ENCODE measurements around the gene SMU1.
"Not testable (repeated sequence)": the region's sequence is repeated elsewhere in the genome, so short reads cannot be mapped to it uniquely, and the experiment has no call there.

SMU1 gene

DNA sequence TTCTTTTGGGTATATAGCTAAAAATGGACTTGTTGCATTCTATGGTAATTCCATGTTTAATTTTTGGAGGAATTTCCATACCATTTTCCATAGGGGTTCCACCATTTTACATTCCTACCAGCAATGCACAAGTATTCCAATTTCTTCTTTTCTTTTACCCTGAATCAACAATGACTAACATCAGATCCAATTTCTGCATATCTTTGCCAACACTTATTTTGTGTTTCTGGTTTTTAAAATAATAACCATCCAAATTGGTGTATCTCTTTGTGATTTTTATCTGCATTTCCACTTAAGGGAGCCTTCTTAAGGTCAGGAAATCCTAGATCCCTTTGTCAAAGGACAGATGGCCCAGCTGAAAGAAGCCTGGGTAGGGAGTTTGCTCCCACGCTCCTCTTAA is 29.5 kb upstream of the SMU1 start:
- DNase-seq (ENCODE audit: low read depth in 1 of 2, low spot score in 1 of 2), result no peak

DNA sequence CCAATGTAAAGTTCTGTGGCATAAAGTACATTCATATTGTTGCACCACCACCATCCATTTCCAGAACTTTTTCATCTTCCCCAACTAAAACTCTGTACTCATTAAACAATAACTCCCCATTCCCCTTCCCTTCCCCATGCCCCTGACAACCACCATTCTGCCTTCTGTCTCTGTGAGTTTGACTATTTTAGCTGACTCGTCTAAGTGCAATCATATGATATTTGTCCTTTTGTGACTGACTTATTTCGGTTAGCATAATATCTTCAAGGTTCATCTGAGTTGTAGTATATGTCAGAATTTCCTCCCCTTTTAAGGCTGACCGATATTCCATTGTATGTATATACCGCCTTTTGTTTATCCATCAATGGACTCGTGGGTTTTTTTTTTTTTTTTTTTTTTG is 29.0 kb upstream of the SMU1 start:
- DNase-seq (ENCODE audit: low read depth in 1 of 2, low spot score in 1 of 2), result no peak

DNA sequence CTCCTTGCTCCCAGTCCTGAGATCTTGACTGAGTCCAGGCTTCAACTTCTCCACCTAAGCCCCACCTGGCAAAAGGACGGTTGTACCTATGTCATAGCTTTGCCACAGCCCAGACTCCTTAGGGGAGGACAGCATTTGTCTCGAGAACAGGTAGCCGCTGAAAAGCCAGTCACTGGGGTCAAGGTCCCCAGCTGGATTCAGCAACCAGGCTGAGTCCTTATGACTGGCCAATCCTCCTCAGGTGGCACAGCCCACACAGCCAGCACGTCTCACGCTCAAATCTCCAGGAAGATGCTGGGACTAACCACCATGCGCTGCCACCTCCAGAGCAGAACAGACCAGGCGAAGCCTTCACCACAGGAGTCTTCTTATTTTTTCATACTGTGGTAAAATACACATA is 27.9 kb upstream of the SMU1 start:
- DNase-seq (ENCODE audit: low read depth in 1 of 2, low spot score in 1 of 2), result no peak

DNA sequence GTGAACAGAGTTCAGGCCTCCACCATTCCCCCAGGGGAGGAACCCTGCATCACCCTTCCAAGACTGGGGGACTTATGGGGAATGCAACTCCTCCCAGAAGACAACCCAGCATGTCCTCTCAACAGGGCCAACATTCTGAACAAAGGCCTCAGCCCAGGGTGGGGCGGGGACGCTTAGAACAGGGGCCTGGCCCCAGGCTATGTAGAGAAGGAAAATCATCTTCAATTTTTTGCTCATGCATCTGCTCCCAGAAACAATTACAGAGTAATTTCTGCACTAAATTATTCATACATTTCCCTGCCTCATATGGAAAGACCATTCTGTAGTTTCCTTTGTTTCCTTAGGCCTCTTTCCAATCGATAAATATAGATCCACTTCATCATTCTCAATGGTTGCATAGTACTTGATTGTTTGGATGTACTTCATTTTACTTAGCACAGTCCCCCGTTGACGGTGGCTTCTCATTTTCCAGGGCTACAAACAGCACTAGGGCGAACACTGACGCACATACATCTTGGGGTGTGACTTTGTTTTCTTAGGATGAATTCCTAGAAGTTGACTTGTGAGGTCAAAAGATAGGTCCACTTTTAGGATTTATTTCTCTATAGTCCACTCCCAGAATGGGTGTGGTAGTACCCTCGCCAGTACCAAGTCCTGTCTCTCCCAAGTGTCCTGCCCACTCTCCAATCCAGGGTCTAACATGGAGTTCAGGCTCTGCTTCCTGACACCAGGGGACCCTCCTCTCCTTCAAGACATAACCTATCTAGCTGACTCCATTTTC is 27.2 kb upstream of the SMU1 start:
- no peak for DNase-seq (ENCODE audit: low read depth in 1 of 2, low spot score in 1 of 2)

DNA sequence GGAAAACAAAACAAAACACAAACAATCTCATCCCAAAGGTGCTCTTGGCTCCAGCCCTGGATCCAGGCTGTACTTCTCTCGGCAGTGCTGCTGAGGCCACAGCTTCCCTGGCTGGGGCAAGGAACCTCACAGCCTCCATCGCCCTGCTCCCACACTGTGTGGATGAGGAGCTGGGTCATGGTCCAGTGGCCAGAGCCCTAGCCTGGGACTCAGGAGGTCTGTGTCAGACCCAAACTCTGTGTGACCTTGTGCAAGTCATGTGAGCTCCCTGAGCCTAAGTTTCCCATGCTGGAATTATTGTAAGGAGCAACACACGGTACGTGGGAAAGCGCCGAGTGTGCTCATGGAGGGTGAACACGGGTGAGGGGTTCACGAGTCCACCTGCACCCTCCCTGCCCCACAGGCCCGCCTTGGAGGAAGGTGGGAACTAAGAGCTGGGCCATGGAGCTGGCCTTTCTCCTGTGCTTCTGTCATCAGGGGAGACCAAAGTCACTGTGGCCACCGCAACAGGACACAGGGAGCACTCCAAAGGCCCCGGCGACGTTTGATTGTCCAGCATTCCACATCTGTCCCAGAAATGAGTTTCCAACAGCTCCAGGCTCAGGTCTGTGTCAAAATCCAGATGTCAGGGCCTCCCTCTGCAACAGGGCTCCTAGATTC is 26.2 kb upstream of the SMU1 start:
- no peak for DNase-seq (ENCODE audit: low read depth in 1 of 2, low spot score in 1 of 2)

DNA sequence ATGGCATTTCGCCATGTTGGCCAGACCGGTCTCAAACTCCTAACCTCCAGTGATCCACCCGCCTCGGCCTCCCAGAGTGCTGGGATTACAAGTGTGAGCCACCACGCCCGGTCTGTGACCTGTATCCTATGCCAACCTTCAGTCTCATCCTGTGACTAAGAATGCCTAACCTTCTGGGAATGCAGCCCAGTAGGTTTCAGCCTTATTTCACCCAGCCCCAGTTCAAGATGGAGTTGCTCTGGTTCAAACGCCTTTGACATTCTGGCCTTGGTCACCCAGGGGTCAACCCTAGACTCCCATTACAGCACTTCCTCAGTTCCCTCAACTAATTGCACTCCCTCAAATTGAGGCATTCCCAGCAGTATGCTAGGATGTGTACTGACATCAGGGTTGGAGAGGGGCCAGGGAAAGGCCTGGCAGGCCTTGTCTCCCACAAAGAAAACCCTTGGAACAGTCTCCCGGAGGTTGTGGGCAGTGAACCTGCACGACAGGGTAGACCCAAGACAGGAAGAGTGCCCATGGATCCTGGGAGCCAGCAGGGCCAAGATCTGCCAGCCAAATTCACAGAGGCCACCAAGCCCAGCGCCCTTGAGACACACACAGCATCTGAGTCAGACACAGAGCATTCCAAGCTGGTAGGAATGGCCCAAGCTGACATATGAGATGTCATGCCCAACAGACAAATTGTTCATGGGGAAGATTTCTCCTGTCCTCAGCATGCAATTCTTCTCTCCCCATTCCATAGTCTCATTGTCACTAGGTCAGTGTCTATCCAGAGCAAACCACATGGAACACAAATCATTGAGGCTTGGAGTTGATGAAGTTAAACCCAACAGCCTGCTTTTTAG is 24.9 kb upstream of the SMU1 start:
- no peak for DNase-seq (ENCODE audit: low read depth in 1 of 2, low spot score in 1 of 2)

DNA sequence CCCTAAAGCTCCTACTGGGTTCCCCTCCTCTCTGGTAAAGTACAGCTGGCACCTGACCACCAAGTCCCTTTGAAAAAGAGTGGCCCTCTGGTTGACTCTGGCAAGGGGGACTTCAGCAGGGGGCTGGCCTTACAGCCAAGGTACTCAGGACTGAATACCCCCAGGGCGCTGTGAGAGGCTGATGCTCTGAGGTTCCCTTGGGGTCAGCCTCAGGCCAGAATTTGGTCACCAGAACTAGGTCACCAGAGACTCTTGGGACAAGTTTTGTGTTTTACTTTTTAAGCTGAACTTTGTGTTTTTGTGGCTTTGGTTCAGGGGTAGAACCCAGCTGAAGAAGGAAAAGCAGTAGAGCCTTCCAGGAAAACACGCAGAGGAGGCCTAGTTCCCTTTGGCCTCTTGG is 23.3 kb upstream of the SMU1 start:
- no peak for DNase-seq (ENCODE audit: low read depth in 1 of 2, low spot score in 1 of 2)

DNA sequence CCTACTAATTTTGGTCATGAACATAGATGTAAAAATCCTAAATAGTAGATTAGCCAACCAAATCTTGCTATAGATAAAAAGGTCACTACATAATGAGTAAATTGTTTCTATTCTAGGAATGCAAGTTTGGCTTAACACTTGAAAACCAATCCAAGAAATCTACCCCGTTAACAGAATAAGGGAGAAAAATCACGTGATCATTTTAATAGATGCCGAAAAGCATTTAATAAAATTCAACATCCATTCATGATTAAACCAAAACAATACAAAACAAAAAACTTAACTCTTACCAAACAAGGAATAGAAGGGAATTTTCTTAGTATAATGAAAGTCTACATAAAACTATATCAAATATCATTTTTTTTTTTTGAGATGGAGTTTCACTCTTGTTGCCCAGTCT is 20.7 kb upstream of the SMU1 start:
- DNase-seq (ENCODE audit: low read depth in 1 of 2, low spot score in 1 of 2), result no peak

DNA sequence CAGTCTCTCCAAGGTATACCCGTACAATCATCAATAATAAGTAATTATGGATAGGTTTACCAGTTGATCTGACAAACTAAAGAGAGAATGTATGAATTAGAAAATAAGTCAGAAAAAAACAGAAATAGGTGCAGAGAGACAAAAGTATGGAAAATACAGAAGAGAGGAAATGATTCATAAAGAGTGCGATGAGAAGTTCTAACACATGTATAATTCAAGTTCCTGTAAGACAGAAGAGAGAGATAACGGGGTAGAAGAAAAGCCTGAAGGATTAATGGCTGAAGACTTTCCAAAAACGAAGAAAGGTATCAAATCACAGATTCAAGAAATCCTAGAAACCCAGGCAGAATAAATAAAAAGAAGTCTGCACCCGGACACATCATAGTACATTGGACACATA is 16.2 kb upstream of the SMU1 start:
- DNase-seq (ENCODE audit: low read depth in 1 of 2, low spot score in 1 of 2), result no peak

DNA sequence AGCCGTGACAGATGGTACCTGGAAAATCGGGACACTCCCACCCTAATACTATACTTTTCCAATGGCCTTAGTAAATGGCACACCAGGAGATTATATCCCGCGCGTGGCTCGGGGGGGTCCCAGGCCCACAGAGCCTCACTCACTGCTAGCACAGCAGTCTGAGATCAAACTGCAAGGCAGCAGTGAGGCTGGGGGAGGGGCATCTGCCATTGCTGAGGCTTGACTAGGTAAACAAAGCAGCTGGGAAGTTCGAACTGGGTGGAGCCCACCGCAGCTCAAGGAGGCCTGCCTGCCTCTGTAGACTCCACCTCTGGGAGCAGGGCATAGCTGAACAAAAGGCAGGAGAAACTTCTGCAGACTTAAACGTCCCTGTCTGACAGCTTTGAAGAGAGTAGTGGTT is 9.2 kb upstream of the SMU1 start:
- not testable (repeated sequence) for DNase-seq (ENCODE audit: low read depth in 1 of 2, low spot score in 1 of 2)

DNA sequence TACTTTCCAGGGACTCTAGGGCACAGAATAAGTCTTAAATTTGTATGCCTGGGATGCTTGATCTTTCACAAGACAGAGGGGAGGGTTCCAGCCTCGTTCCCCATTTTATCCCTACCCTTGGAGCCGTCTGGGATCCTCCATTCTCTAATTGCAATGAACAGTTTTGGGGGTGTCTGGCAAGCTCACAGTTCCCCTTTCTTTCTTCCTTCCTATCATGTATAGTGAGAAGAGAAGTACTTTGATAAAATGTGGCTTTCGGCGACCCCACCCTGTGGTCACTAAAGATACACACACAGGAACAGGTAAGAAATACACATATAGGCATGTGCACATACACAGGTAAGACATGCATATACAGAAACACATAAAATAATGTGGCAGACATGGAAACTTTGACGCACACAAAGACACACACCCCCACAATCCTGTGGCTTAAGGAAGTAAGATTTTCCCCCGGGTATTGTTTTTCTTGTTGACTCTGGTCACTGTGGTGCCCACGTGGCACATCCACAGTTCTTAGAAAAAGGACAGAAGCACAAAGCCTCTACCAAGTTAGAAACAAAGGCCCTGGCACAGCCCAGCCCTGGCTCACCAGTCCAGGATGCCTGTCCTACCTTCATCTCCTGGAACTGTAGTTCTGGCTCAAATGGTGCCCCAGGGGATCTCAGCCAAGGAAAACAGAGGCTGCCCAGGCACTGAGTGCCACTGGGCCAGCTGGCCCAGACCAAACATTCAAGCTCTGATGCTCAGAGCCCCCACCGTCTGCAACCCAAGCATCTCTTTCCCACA is 6.3 kb upstream of the SMU1 start:
- no peak for DNase-seq (ENCODE audit: low read depth in 1 of 2, low spot score in 1 of 2)

DNA sequence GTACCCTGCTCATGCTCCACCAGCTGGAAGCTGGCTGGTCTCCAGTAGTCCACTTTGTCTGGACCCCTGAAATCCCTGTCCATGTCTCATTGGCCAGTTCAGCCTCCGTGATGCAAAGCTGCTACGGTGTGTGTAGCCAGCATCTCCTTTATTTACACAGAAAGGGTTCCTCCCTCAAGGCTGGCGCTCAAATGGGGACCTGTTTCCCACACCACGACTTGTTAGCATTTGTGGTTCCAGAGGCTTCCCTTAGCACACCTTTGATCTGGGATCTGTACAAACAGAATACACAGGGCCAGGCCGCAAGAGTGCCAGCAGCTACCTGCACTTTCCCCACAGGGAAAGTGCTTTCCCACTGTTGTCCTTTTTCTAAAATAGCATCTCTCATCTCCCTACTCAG is 5.7 kb upstream of the SMU1 start:
- no peak for DNase-seq (ENCODE audit: low read depth in 1 of 2, low spot score in 1 of 2)

DNA sequence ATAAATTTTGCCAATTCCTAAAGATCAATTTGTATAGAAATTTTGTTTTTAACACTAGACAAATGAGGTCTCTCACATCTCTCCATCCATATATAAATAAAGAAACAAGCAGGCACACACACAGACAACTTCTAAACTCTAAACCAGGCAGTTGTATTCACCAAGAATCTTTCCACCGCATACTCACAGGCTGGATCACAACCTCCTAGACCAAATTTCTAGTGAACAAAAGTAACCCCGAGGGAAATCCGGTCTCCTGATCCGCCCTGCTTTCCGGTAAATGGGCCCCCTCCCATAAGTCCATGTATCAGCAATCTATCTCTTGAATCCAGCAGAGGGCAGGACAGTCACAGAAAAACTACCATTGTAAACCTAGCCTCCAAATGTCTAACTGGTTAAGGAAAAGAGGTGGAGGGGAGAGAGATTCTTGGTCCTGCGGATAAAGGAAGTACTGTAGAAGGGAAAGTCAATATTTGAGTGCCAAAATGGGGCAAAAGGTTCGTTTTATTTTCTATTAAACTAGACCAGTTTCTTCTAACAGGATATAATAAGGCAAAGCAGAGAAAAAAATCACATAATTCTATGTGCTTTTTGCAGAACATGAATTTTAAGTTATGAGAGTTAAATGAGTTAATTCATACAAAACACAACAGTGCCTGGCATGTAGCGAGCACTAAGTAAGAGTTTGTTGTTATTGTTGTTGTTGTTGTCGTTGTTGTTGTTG is 4.8 kb upstream of the SMU1 start:
- peak in 1 of 2 donors; percentile 44 for DNase-seq (ENCODE audit: low read depth in 1 of 2, low spot score in 1 of 2)

DNA sequence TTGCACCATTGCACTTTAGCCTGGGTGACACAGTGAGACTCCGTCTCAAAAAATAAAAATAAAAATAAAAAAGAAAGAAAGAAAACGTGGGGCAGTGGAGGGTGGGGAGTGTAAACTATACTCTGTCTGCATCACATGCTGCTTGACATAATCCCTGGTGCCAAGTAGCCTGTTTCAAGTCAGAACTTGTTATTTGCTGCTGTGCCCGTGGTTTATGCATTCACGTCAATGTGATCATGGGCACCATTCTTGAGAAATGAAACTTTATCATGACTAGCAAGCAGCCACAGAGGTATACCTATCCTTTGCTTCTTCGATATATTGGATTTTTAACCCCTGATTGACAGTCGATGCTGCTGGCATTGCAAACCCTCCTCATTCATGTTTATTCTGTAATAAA is 4.1 kb upstream of the SMU1 start:
- DNase-seq (ENCODE audit: low read depth in 1 of 2, low spot score in 1 of 2), result no peak

DNA sequence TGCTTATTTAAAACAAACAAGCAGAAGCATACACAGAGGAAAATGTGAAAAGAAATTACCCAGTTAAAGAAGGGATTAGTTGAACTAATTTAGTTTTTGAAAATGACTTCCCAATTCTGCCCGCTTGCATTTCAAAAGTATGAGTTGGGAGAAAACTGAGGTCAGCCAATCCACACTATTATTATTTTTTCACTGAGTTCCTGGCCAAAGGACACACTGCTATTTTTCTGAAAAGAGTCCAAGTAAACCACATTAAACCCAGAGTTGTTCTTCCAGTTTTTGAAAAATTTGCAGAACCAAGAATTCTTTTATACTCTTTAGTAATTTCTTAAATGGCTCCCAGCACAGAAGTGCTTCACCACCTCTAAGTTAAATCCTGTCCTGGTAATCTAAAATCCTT is 7.5 kb downstream of the SMU1 start:
- DNase-seq (ENCODE audit: low read depth in 1 of 2, low spot score in 1 of 2), result no peak

DNA sequence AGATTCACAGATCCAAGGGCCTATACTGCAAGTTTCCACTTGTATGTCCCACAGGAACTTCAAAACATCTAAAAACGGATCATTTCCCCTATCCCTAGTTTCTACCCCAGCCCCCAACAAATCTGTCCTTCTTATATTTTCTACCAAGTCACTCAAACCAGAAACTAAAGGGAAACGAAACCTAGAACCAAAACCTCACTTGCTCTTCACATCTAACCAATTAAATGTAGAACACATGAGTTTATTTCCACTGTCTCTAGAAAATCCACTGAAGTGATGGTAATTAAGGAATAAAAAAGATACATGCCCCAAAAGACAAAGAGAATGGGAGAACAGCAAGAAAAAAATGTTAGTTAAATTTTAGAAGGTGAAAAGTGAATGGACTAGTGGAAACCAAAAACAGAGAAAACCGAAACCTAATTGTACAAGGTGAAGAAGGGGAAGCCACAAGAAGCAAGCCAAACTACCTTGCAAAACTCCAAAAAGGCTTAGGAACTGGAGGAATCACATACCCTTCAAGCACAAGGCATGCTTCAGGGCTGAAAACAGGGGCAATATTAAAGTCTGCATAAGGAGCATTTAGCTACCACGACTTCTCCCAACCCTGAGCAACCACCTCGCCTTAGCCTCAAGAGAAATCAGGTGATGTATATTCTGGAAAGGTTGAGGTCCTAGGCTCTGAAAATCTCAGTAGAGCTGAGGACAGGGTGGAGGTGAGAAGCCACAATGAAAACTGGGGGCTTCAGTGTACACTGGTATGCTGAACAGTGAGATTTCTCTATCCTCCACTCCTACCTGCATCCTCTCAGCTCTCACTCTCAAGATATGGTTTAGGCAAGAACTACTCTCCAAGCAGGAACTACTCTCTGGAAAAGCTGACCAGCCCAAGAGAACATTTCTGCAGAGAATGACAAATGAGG is 11.1 kb downstream of the SMU1 start:
- no peak for DNase-seq (ENCODE audit: low read depth in 1 of 2, low spot score in 1 of 2)

DNA sequence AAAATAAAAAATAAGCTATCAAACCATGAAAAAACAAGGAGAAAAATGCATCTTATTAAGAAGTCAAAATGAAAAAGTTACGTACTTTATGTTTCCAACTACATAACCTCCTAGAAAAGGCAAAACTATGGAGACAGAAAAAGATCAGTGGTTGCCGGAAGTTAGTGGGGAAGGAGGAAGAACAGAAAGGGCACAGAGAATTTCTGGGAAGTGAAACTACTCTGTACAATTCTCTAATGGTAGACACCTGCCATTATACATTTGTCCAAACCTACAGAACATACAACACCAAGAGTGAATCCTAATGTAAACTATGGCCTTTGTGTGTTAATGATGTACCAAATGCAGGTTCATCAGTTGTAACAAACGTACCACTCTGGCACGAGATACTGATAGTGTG is 25.3 kb downstream of the SMU1 start:
- DNase-seq (ENCODE audit: low read depth in 1 of 2, low spot score in 1 of 2), result no peak

DNA sequence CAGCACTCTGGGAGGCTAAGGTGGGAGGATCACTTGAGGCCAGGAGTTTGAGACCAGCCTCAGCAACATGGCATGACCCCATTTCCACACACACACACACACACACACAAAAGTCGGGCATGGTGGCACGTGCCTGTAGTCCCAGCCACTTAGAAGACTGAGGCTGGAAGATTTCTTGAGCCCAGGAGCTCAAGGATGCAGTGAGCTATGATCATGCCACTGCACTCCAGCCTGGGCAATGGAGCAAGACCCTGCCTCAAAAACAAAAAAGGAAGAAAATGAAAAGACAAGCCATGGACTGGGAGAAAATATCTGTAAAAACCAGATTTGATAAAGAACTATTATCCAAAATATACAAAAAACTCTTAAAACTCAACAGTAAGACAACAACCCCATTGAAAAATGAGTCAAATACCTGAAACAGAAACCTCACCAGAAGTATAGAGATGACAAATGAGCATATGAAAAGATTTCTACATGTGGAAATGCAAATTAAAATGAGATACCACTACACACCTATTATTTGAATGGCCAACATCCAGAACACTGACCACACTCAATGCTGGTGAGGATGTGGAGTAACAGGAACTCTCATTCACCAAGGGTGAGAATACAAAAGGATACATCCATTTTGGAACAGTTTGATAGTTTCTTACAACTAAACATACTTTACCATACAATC is 26.7 kb downstream of the SMU1 start:
- no peak for DNase-seq (ENCODE audit: low read depth in 1 of 2, low spot score in 1 of 2)

DNA sequence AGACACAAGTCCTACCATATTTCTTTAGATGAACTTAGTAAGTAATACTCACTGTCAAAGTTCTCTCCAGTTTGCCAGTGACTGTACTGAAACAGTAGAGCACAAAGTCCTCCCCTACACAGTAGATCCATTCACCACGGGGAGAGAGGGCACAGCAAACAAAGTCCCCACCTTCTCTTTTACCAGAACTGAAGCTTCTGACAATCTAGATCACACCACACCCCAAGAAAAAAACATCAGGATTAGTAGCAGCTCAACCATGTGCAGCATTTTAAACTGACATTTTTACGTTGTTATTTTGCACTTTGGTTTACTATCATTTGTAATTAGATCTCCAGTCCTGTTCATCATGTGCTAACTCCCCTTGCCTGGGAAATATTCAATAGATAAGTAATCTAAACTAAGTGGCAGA is 28.4 kb downstream of the SMU1 start:
- DNase-seq (ENCODE audit: low read depth in 1 of 2, low spot score in 1 of 2), result no peak

All from activated T-helper 1 cell treated with anti-CD3 and anti-CD28 coated beads, Interleukin-2, amount 50 U/mL, for 16 hours (primary cell).